Kidney (tissue), 14 donors: ENCODE measurements around the gene CEP250. TPM values are rescaled to one million over a fixed set of nuclear protein-coding genes. Genes with fewer than 3 reads are reported as not detected.

ENCODE experiments used
- DNase-seq, 5 donors: peaks; one replicate each; pipeline ENCODE4 v3.0.0-alpha.2; 2013 to 2020
- FAIRE-seq: peaks from 2 replicates; lab custom pipeline; 2012; peaks lifted over from hg19 to GRCh38; lab: Jason Lieb, UNC
- H3K27ac ChIP-seq, 2 donors: one replicate each; pipeline ENCODE4 v1.7.0; 2013; ENCODE audit warnings: low read depth in 2 of 2, low read length in 2 of 2, inconsistent platforms in 1 of 2
- H3K27me3 ChIP-seq: one replicate; pipeline ENCODE4 v1.7.1; 2013; ENCODE audit warnings: low read length, inconsistent platforms; ENCODE audit not compliant: control insufficient read depth, insufficient read depth
- H3K36me3 ChIP-seq, 3 donors: one replicate each; pipeline versions ENCODE4 v1.7.0 to v1.7.1; 2013; ENCODE audit warnings: low read length in 3 of 3, control low read depth in 1 of 3, inconsistent platforms in 1 of 3; ENCODE audit not compliant: insufficient read depth in 3 of 3, control insufficient read depth in 2 of 3
- H3K4me1 ChIP-seq, 3 donors: one replicate each; pipeline versions ENCODE4 v1.7.0 to v1.7.1; 2013; ENCODE audit warnings: low read length in 3 of 3, inconsistent platforms in 1 of 3, low read depth in 1 of 3; ENCODE audit not compliant: control insufficient read depth in 2 of 3, insufficient read depth in 2 of 3
- H3K4me3 ChIP-seq, 3 donors: one replicate each; pipeline versions ENCODE4 v1.7.0 to v1.8.1; 2013; ENCODE audit warnings: low read length in 3 of 3, control low read depth in 1 of 3, inconsistent platforms in 1 of 3
- H3K9ac ChIP-seq, 3 donors: one replicate each; pipeline versions ENCODE4 v1.7.0 to v1.7.1; 2013; ENCODE audit warnings: low read length in 3 of 3, control low read depth in 1 of 3, inconsistent platforms in 1 of 3
- H3K9me3 ChIP-seq, 3 donors: one replicate each; pipeline versions ENCODE4 v1.7.0 to v1.7.1; 2013; ENCODE audit warnings: low read length in 3 of 3, control low read depth in 1 of 3, inconsistent platforms in 1 of 3; ENCODE audit not compliant: control insufficient read depth in 2 of 3, insufficient read depth in 1 of 3
- CTCF ChIP-seq: IDR thresholded peaks from 3 replicates; pipeline ENCODE4 v1.5.1; 2012; ENCODE audit warnings: mild to moderate bottlenecking, moderate library complexity, borderline replicate concordance; ENCODE audit not compliant: insufficient read depth; ENCODE audit errors: extremely low read depth
- intact Hi-C: fragments of 100-400 bp; cut with DNase I; formaldehyde crosslinking; loops from one replicate; pipeline ENCODE4 v1.11.1; 2022
- polyA plus RNA-seq: library from polyadenylated mRNA; stranded (reverse); fragments of 350-450 nt; fragmentation: Illumina TruSeq; extraction: RNeasy Lipid Tissue Mini Kit (QIAGEN cat#74804); gene quantifications from one replicate; pipeline ENCODE4 v1.2.3, GENCODE V29; 2014; ENCODE audit warnings: low read depth, low replicate concordance; ENCODE audit not compliant: insufficient read depth
- total RNA-seq: library from RNA; stranded (reverse); fragmentation: NEBNext Ultra II Directional; extraction: Animal tissue kit (Norgen Biotek cat#: 25700); gene quantifications from one replicate; pipeline ENCODE4 v1.2.1, GENCODE V29; 2021
- donor health status: control.
- donor health status: control.
- donor health status: control.
- donor health status: control.
- donor health status: control.
- donor health status: DM: yes; HTN: yes; CAD: no.
- donor health status: Normal renal cell carcinoma (clear cell type).

CEP250 gene
- total and polyA plus RNA-seq, 2 donors from 2014 or later, result 4.9 to 25.2 TPM

- intact Hi-C loops, result no loop called here
- no peaks in the 10 kb centered on the region for H3K4me1 ChIP-seq
- no peak overlapping the region for H3K4me3 ChIP-seq
- H3K9me3 ChIP-seq, result no peaks in the 10 kb centered on the region
- H3K27me3 ChIP-seq, result no peaks in the 10 kb centered on the region
- H3K9ac ChIP-seq, result no peak overlapping the region
- TF ChIP-seq CTCF, result no peak
- DNase-seq, result peak in 1 of 5 donors; percentile 85
- H3K36me3 ChIP-seq, result peaks cover 3 to 42% (median 30%) of the 10 kb centered on the region in 3 donors
- FAIRE-seq, result no peak
- no peak overlapping the region for H3K27ac ChIP-seq
Observed at GRCh38 chr20:35497780-35498189, 42.4 kb downstream of the CEP250 start.

GRCh38 chr20:35499271-35499670 lies 43.9 kb downstream of the CEP250 start:
- Histone ChIP-seq H3K9ac (no peak overlapping the region), H3K36me3 (peaks cover 3 to 33% (median 28%) of the 10 kb centered on the region in 3 donors)
- no peak for FAIRE-seq

GRCh38 chr20:35502352-35502751 lies 47.0 kb downstream of the CEP250 start:
- Histone ChIP-seq H3K36me3 (peaks cover 3 to 20% (median 15%) of the 10 kb centered on the region in 3 donors), H3K9ac (no peak overlapping the region), H3K9me3 (no peaks in the 10 kb centered on the region), H3K27ac (no peak overlapping the region), H3K4me1 (no peaks in the 10 kb centered on the region), H3K27me3 (no peaks in the 10 kb centered on the region), H3K4me3 (no peak overlapping the region)
- no peak for DNase-seq
- FAIRE-seq, result no peak
- no peak for TF ChIP-seq CTCF
- intact Hi-C loops, result no loop called here

More at GRCh38 chr20:35499271-35499670, 43.9 kb downstream of the CEP250 start:
- Histone ChIP-seq H3K9me3 (no peaks in the 10 kb centered on the region), H3K27me3 (no peaks in the 10 kb centered on the region), H3K27ac (no peak overlapping the region), H3K4me1 (no peaks in the 10 kb centered on the region), H3K4me3 (no peak overlapping the region)
- intact Hi-C loops, result no loop called here
- no peak for TF ChIP-seq CTCF
- no peak for DNase-seq

- Histone ChIP-seq H3K4me1 (no peaks in the 10 kb centered on the region), H3K27me3 (no peaks in the 10 kb centered on the region), H3K9ac (no peak overlapping the region), H3K36me3 (peaks cover 3 to 20% (median 9%) of the 10 kb centered on the region in 3 donors), H3K9me3 (no peaks in the 10 kb centered on the region), H3K27ac (no peak overlapping the region), H3K4me3 (no peak overlapping the region)
- no peak for FAIRE-seq
- TF ChIP-seq CTCF, result no peak
- intact Hi-C loops, result no loop called here
- DNase-seq, result no peak
Observed at GRCh38 chr20:35503281-35503680, 47.9 kb downstream of the CEP250 start.
